Heart left ventricle (tissue), 13 donors: ENCODE measurements around the gene OR13C2.

Experiments
- POLR2A ChIP-seq, 2 donors: fragments of 450-650 bp; IDR thresholded peaks; one replicate each; pipeline ENCODE4 v1.6.1; 2017; ENCODE audit warnings: antibody characterized with exemption in 2 of 2, mild to moderate bottlenecking in 2 of 2, moderate library complexity in 2 of 2
- TF ChIP-seq, protein P1 (sequence below), 12 donors: fragments of 200-600 bp; sonication (generic) in 4 of 12; IDR thresholded peaks; one replicate each; pipeline versions ENCODE4 v1.5.0 to v1.8.0; 2018 to 2022; ENCODE audit warnings: antibody characterized with exemption in 12 of 12, mild to moderate bottlenecking in 5 of 12
- donor health status: ischemic (EF 13 %, LVEDD 7.1; RV severe dilation, severe dysfunction).
- donor health status: DM: no; HTN: yes; CAD: no.
- donor health status: DM: no; HTN: no; CAD: no.
- donor health status: ischemic (EF 25% LVEDD 6.9; RV normal size, moderate dysfunction).
- donor health status: ischemic (EF 25% LVEDD 5.7; RV mildly dilated, moderate dysfunction).
- donor health status: ischemic (EF 35%, LVEDD 5.7; RV mildly dilated, moderate dysfunction).
- donor health status: nonischemic (EF 11% LVEDD 7.7; RV severe dilation, severe dysfunction).
- donor health status: DM: yes; HTN: yes; CAD: no.
- donor health status: PGD.
- donor health status: ischemic (EF 29% LVEDD 5.4; RV normal size, mild dysfunction).
- donor health status: nonischemic (EF 23%, LVEDD 6.1; RV moderate dilation, normal function).

DNA sequence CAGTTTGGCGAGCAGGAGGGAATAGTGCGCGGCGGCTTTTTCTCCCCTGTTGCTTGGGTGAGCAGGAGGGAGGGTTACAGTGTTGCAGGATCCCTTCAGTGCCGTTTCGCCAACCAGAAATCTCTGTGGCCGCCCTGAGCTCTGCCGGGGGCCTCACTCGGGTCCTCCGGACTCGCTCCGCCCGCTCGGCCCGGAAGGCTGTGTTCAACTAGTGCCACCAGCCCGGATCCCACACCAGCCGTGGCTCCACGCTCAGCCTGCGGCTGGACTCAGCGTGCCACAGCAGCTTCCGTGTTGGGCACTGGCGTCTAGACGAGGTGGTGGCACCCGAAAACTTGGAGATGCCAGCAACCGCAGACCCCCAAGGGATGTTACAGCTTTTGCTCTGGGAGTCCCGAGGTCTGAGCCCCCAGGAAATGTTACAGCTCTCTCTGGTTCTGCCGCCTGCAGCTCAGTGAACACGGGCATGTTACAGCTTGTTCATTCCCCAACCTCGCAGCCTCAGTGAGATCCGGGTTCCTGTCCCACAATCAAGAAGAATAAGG lies 28.6 kb upstream of the OR13C2 start:
- TF ChIP-seq, protein P1, sequence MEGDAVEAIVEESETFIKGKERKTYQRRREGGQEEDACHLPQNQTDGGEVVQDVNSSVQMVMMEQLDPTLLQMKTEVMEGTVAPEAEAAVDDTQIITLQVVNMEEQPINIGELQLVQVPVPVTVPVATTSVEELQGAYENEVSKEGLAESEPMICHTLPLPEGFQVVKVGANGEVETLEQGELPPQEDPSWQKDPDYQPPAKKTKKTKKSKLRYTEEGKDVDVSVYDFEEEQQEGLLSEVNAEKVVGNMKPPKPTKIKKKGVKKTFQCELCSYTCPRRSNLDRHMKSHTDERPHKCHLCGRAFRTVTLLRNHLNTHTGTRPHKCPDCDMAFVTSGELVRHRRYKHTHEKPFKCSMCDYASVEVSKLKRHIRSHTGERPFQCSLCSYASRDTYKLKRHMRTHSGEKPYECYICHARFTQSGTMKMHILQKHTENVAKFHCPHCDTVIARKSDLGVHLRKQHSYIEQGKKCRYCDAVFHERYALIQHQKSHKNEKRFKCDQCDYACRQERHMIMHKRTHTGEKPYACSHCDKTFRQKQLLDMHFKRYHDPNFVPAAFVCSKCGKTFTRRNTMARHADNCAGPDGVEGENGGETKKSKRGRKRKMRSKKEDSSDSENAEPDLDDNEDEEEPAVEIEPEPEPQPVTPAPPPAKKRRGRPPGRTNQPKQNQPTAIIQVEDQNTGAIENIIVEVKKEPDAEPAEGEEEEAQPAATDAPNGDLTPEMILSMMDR (IDR thresholded peaks at IDR 0.05) = no peak
- TF ChIP-seq POLR2A (IDR thresholded peaks at IDR 0.05) = no peak
